ENCODE data around the gene SPTLC2.

- TF ChIP-seq CTCF (IDR thresholded peaks at IDR 0.05): no peak
- no peak for TF ChIP-seq POLR2A (IDR thresholded peaks at IDR 0.05)
Observed at GRCh38 chr14:77502109-77502782, 114.2 kb downstream of the SPTLC2 start.
